Ishikawa (cell line): ENCODE measurements around the gene FBXL17.

Experiments used
- NFIC ChIP-seq: IDR thresholded peaks from 2 replicates; pipeline ENCODE4 v1.6.1; 2012
- TF ChIP-seq, protein P1 (sequence below): IDR thresholded peaks from 2 replicates; pipeline ENCODE4 v1.6.1; 2012
- TF ChIP-seq, protein P2 (sequence below): IDR thresholded peaks from 2 replicates; pipeline ENCODE4 v1.6.1; 2012
- TF ChIP-seq, protein P3 (sequence below): IDR thresholded peaks from 2 replicates; pipeline ENCODE4 v1.6.1; 2012; ENCODE audit warnings: low read depth, mild to moderate bottlenecking

GRCh38 chr5:108196276-108196675 lies 185.6 kb downstream of the FBXL17 start:
- TF ChIP-seq, protein P1, sequence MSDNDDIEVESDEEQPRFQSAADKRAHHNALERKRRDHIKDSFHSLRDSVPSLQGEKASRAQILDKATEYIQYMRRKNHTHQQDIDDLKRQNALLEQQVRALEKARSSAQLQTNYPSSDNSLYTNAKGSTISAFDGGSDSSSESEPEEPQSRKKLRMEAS, result no peak
- no peak for TF ChIP-seq NFIC
- TF ChIP-seq, protein P2, sequence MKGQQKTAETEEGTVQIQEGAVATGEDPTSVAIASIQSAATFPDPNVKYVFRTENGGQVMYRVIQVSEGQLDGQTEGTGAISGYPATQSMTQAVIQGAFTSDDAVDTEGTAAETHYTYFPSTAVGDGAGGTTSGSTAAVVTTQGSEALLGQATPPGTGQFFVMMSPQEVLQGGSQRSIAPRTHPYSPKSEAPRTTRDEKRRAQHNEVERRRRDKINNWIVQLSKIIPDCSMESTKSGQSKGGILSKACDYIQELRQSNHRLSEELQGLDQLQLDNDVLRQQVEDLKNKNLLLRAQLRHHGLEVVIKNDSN, result no peak
- TF ChIP-seq, protein P3, sequence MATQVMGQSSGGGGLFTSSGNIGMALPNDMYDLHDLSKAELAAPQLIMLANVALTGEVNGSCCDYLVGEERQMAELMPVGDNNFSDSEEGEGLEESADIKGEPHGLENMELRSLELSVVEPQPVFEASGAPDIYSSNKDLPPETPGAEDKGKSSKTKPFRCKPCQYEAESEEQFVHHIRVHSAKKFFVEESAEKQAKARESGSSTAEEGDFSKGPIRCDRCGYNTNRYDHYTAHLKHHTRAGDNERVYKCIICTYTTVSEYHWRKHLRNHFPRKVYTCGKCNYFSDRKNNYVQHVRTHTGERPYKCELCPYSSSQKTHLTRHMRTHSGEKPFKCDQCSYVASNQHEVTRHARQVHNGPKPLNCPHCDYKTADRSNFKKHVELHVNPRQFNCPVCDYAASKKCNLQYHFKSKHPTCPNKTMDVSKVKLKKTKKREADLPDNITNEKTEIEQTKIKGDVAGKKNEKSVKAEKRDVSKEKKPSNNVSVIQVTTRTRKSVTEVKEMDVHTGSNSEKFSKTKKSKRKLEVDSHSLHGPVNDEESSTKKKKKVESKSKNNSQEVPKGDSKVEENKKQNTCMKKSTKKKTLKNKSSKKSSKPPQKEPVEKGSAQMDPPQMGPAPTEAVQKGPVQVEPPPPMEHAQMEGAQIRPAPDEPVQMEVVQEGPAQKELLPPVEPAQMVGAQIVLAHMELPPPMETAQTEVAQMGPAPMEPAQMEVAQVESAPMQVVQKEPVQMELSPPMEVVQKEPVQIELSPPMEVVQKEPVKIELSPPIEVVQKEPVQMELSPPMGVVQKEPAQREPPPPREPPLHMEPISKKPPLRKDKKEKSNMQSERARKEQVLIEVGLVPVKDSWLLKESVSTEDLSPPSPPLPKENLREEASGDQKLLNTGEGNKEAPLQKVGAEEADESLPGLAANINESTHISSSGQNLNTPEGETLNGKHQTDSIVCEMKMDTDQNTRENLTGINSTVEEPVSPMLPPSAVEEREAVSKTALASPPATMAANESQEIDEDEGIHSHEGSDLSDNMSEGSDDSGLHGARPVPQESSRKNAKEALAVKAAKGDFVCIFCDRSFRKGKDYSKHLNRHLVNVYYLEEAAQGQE, result no peak
